ENCODE results near the gene CYP2B6.
"Not testable (repeated sequence)": the region's sequence is repeated elsewhere in the genome, so short reads cannot be mapped to it uniquely, and the experiment has no call there.

Gene CYP2B6

GRCh38 chr19:41052162-41052561 is 61.1 kb downstream of the CYP2B6 start:
- not testable (repeated sequence) for H3K36me3 ChIP-seq (ENCODE audit: control insufficient read depth, insufficient read depth, low read length); H3K4me3 ChIP-seq (ENCODE audit: low read depth, low read length); H3K9me3 ChIP-seq (ENCODE audit: control insufficient read depth, insufficient read depth, low read length); H3K9ac ChIP-seq (ENCODE audit: low read depth, low read length); H3K27me3 ChIP-seq (ENCODE audit: control insufficient read depth, insufficient read depth, low read length); H3K4me1 ChIP-seq (ENCODE audit: control insufficient read depth, insufficient read depth, low read length)

GRCh38 chr19:41053331-41053730 is 62.2 kb downstream of the CYP2B6 start:
- not testable (repeated sequence) for H3K27me3 ChIP-seq (ENCODE audit: control insufficient read depth, insufficient read depth, low read length); H3K4me3 ChIP-seq (ENCODE audit: low read depth, low read length); H3K36me3 ChIP-seq (ENCODE audit: control insufficient read depth, insufficient read depth, low read length); H3K4me1 ChIP-seq (ENCODE audit: control insufficient read depth, insufficient read depth, low read length); H3K9me3 ChIP-seq (ENCODE audit: control insufficient read depth, insufficient read depth, low read length); H3K9ac ChIP-seq (ENCODE audit: low read depth, low read length)

DNA sequence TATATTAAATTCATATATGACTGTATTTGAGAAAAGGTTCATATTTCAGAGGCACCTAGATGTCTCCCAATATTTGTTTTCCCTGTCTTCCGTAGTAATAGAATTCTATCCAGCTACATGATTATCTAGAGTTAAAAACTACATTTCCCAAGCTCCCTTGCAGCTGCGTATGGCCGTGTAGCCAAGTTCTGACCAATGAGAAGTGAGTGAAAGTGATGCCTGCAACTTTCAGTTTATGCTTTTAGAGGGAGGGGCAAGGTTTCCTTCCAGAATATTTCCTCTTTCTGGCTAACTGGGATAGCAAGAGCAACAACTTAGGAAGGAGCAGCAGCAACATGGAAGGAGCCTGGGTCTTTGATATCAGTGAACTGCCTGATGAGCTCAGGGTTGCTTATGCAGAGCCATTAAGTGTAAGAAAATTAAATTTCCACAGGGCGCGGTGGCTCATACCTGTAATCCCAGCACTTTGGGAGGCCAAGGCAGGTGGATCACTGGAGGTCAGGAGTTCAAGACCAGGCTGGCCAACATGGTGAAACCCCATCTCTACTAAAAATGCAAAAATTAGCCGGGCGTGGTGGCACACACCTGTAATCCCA is 74.0 kb downstream of the CYP2B6 start:
- no peak overlapping the region for H3K9ac ChIP-seq (ENCODE audit: low read depth, low read length)
- H3K36me3 ChIP-seq (ENCODE audit: control insufficient read depth, insufficient read depth, low read length), result no peaks in the 10 kb centered on the region

More for the DNA sequence above, 74.0 kb downstream of the CYP2B6 start:
- H3K9me3 ChIP-seq (ENCODE audit: control insufficient read depth, insufficient read depth, low read length), result no peaks in the 10 kb centered on the region
- no peak overlapping the region for H3K4me3 ChIP-seq (ENCODE audit: low read depth, low read length)
- no peaks in the 10 kb centered on the region for H3K4me1 ChIP-seq (ENCODE audit: control insufficient read depth, insufficient read depth, low read length)
- H3K27me3 ChIP-seq (ENCODE audit: control insufficient read depth, insufficient read depth, low read length), result no peaks in the 10 kb centered on the region

Measured in iPS-15b (cell line).